Measurements from ENCODE around the gene HPGD. TPM values are rescaled to one million over a fixed set of nuclear protein-coding genes. Genes with fewer than 3 reads are reported as not detected.

The HPGD gene
- total RNA-seq, 4 donors from 2014 or later = 38.0 to 290 (median 208) TPM

DNA sequence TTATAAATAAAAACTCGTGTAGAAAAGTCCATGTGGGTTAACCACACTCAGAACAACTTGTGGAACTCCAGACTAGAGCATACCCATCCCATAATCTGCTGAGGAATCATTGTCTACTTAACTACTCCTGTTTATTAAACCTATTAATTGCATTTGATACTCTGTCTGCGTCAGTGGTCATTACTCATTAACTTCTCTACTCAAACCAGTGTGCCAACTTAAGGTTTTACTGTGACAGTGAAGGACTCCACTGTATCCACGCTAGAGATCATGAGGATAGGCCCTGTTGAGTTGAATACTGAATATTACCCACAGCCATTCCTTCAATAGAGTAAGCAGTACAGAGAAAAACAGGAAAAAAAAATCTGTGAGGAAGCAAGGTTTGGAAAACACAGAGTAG, 17.3 kb downstream of the HPGD start:
- Histone ChIP-seq H3K36me3 (peaks cover 0 to 30% (median 0%) of the 10 kb centered on the region in 3 donors), H3K27ac (peak overlapping the region in 1 of 4 donors; percentile 7), H3K4me3 (no peak overlapping the region), H3K27me3 (no peaks in the 10 kb centered on the region), H3K9me3 (no peaks in the 10 kb centered on the region), H3K4me1 (no peaks in the 10 kb centered on the region)
- TF ChIP-seq, protein P1, sequence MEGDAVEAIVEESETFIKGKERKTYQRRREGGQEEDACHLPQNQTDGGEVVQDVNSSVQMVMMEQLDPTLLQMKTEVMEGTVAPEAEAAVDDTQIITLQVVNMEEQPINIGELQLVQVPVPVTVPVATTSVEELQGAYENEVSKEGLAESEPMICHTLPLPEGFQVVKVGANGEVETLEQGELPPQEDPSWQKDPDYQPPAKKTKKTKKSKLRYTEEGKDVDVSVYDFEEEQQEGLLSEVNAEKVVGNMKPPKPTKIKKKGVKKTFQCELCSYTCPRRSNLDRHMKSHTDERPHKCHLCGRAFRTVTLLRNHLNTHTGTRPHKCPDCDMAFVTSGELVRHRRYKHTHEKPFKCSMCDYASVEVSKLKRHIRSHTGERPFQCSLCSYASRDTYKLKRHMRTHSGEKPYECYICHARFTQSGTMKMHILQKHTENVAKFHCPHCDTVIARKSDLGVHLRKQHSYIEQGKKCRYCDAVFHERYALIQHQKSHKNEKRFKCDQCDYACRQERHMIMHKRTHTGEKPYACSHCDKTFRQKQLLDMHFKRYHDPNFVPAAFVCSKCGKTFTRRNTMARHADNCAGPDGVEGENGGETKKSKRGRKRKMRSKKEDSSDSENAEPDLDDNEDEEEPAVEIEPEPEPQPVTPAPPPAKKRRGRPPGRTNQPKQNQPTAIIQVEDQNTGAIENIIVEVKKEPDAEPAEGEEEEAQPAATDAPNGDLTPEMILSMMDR (IDR thresholded peaks at IDR 0.05) = no peak
- TF ChIP-seq POLR2A (IDR thresholded peaks at IDR 0.05) = no peak
- DNase-seq = no peak

DNA sequence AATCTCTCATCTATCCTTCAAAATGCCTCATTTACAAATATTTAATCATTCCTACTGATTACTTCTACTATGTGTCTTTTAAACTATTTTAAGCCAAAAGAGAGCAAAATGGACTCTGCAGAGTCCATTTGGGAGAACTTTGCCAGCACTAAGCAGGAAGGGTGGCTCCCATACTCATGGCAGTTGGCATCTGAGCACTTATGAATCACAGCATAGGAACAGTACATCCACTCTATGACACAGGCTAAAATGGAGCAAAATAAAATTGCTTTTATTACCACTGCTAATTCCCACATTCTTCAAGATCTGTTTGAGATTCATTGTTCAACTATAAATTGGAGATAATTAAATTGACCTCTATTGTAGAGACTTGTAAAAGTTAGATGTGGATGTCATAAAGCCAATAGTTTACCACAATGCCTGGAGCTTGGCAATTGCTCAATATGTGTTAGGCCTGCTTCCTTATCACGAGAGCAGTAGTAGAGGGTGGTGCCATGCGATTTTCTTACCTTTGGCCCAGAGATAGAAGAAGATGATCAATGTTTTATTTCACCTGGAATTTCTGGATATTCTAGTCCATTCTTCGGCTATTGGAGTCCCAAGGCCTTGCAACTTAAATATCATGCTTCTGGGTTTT, 19.1 kb downstream of the HPGD start:
- TF ChIP-seq, protein P1 (IDR thresholded peaks at IDR 0.05) = no peak
- no peak for TF ChIP-seq POLR2A (IDR thresholded peaks at IDR 0.05)

DNA sequence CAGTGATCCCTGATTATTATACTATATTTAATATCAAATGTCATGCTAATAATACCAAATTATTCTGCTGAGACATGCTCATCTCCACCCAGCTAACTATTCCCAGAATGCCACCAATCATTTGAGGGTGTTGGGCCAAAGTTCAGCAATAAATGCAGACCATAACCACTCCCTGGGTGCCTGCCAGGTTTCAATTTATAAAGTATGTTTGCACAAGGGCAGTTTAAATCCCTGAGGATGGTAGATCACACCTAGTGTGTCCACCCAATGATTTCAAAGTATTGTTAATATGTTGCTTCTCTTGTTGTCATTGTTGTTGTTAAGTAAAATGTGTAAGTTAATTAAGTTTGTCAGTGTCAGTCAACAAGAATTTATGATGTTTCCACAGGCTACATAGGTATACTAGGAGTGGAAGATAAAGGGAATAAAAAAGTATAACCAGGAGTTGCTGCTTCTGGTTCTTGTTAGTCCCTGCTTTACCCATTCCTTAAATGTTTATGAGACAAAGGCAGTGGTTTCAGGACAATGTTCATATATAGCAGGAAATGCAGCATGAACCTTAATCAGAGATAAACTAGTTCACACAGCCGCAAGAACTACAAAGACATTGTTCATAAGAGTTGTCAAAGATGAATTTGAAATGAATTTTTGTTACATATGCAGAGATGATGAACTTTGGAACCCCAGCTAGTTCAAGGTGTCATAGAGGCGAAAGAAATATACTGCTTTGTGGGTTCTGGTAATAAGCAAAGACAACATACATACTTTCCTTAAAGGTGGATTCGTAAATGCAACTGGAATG, 25.5 kb downstream of the HPGD start:
- peaks cover 0 to 11% (median 0%) of the 10 kb centered on the region in 4 donors for H3K4me1 ChIP-seq

More for the DNA sequence above, 19.1 kb downstream of the HPGD start:
- H3K36me3 ChIP-seq = peaks cover 0 to 13% (median 0%) of the 10 kb centered on the region in 3 donors
- H3K27ac ChIP-seq = peak overlapping the region in 3 of 4 donors; percentile 12 to 81 (median 62)
- H3K27me3 ChIP-seq = no peaks in the 10 kb centered on the region
- H3K9me3 ChIP-seq = no peaks in the 10 kb centered on the region
- DNase-seq = peak in 1 of 3 donors; percentile 67
- no peaks in the 10 kb centered on the region for H3K4me1 ChIP-seq
- no peak overlapping the region for H3K4me3 ChIP-seq

DNA sequence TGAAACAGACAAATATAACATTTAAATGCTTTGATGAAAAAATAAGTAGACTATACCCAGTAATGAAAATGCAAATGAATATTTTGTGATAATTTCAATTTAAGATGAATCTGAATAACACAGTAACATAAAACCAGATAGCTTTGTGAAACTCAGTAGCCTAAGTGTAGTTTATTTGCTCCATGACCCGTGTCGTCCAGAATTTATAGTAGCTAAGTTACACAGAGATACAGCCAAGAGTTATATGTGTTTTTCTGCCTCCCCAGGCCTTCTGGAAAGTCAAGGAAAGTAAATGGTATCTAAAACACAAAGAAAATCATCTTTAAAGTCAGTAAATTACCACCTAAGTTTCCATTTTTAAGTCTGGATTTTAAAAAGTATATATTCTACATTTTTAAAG, 26.7 kb downstream of the HPGD start:
- H3K9me3 ChIP-seq = no peaks in the 10 kb centered on the region
- no peak for DNase-seq
- TF ChIP-seq, protein P1 (IDR thresholded peaks at IDR 0.05) = no peak
- TF ChIP-seq POLR2A (IDR thresholded peaks at IDR 0.05) = no peak
- H3K36me3 ChIP-seq = peaks cover 0 to 8% (median 0%) of the 10 kb centered on the region in 3 donors
- no peaks in the 10 kb centered on the region for H3K27me3 ChIP-seq
- peaks cover 0 to 11% (median 0%) of the 10 kb centered on the region in 4 donors for H3K4me1 ChIP-seq
- H3K27ac ChIP-seq = peak overlapping the region in 1 of 4 donors; percentile 12
- no peak overlapping the region for H3K4me3 ChIP-seq

More for the DNA sequence above, 25.5 kb downstream of the HPGD start:
- Histone ChIP-seq H3K4me3 (peak overlapping the region in 2 of 4 donors; percentile 13 to 28), H3K27me3 (no peaks in the 10 kb centered on the region), H3K36me3 (peaks cover 0 to 8% (median 0%) of the 10 kb centered on the region in 3 donors), H3K27ac (peak overlapping the region in 2 of 4 donors; percentile 79 to 91), H3K9me3 (no peaks in the 10 kb centered on the region)
- DNase-seq = peak in 2 of 3 donors; percentile 56 to 82
- TF ChIP-seq, protein P1 (IDR thresholded peaks at IDR 0.05) = no peak
- TF ChIP-seq POLR2A (IDR thresholded peaks at IDR 0.05) = no peak

DNA sequence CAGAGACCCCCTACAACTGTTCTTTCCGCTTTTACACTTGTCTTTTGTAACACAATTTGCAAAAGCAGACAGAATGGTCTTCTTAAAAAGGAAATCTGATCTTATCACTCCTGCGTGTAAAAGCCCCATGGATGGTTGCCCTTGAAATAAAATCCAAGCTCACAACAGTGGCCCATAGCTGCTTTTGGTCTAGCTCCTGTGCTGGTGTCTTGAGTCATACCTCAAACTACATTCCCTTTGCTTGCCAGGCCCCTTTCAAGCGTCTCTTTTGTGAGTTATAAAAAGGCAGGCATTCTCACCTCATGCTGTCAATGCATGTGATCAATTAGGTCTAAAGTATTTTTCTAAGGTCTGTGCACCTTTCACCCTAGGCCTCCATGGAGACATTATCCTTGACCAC, 27.6 kb downstream of the HPGD start:
- no peaks in the 10 kb centered on the region for H3K9me3 ChIP-seq
- peaks cover 0 to 11% (median 0%) of the 10 kb centered on the region in 4 donors for H3K4me1 ChIP-seq
- no peak for DNase-seq
- no peak overlapping the region for H3K27ac ChIP-seq
- H3K27me3 ChIP-seq = no peaks in the 10 kb centered on the region
- H3K4me3 ChIP-seq = no peak overlapping the region
- TF ChIP-seq POLR2A (IDR thresholded peaks at IDR 0.05) = no peak
- TF ChIP-seq, protein P1 (IDR thresholded peaks at IDR 0.05) = no peak
- peaks cover 0 to 8% (median 0%) of the 10 kb centered on the region in 3 donors for H3K36me3 ChIP-seq

All from Peyer's patch (tissue), 4 donors.